Endodermal cell (in vitro differentiated cells): ENCODE measurements around the gene OSBPL5. TPM values are rescaled to one million over a fixed set of nuclear protein-coding genes. Genes with fewer than 3 reads are reported as not detected.

Source experiments
- DNase-seq: peaks from one replicate; pipeline ENCODE4 v3.0.0-alpha.2; 2017
- H3K27ac ChIP-seq: 2 replicates; pipeline ENCODE4 v1.5.1; 2013; ENCODE audit warnings: mild to moderate bottlenecking, low read depth, low read length, moderate library complexity
- H3K27me3 ChIP-seq: 2 replicates; pipeline ENCODE4 v1.6.1; 2013; ENCODE audit warnings: mild to moderate bottlenecking, low read length, moderate library complexity; ENCODE audit not compliant: insufficient read depth, control insufficient read depth, poor library complexity, severe bottlenecking
- H3K36me3 ChIP-seq: 2 replicates; pipeline ENCODE4 v1.7.0; 2013; ENCODE audit warnings: mild to moderate bottlenecking, low read length, moderate library complexity; ENCODE audit not compliant: control insufficient read depth, insufficient read depth
- H3K4me1 ChIP-seq: one replicate; pipeline ENCODE4 v1.7.0; 2013; ENCODE audit warnings: low read length; ENCODE audit not compliant: control insufficient read depth, insufficient read depth
- H3K4me3 ChIP-seq: 2 replicates; pipeline ENCODE4 v1.5.1; 2013; ENCODE audit warnings: mild to moderate bottlenecking, low read length, moderate library complexity
- H3K9ac ChIP-seq: 2 replicates; pipeline ENCODE4 v1.6.1; 2013; ENCODE audit warnings: mild to moderate bottlenecking, low read length, moderate library complexity; ENCODE audit not compliant: poor library complexity, severe bottlenecking; ENCODE audit errors: extremely low read depth
- H3K9me3 ChIP-seq: 2 replicates; pipeline ENCODE4 v1.6.1; 2013; ENCODE audit warnings: mild to moderate bottlenecking, low read length, moderate library complexity; ENCODE audit not compliant: control insufficient read depth
- H3K27ac Mint-ChIP-seq: 2 replicates; pipeline ENCODE4 v1.8.0; 2020; ENCODE audit warnings: mixed read lengths
- H3K27me3 Mint-ChIP-seq: 2 replicates; pipeline ENCODE4 v1.8.0; 2021; ENCODE audit warnings: mild to moderate bottlenecking, mixed read lengths; ENCODE audit not compliant: insufficient read depth
- H3K36me3 Mint-ChIP-seq: 2 replicates; pipeline ENCODE4 v1.8.0; 2020; ENCODE audit warnings: low read depth, mixed read lengths
- H3K4me1 Mint-ChIP-seq: 2 replicates; pipeline ENCODE4 v1.8.0; 2020; ENCODE audit warnings: mixed read lengths
- H3K4me3 Mint-ChIP-seq: 2 replicates; pipeline ENCODE4 v1.8.0; 2020; ENCODE audit warnings: mild to moderate bottlenecking, moderate library complexity, mixed read lengths
- H3K9me3 Mint-ChIP-seq: 2 replicates; pipeline ENCODE4 v1.8.0; 2020; ENCODE audit warnings: mild to moderate bottlenecking, mixed read lengths
- CTCF ChIP-seq: fragments of 200-600 bp; sonication (generic); conservative IDR thresholded peaks from 2 replicates; pipeline ENCODE4 v1.5.0; 2021; ENCODE audit warnings: antibody characterized with exemption, mild to moderate bottlenecking
- WGBS, 2 experiments: methylation state at CpG; one replicate each; pipeline versions ENCODE4 v1.1.5 to v1.1.7; 2013; ENCODE audit warnings: missing lambda C conversion rate in 2 of 2, mixed read lengths in 1 of 2; ENCODE audit not compliant: insufficient coverage in 1 of 2, insufficient read length in 1 of 2; 5-methylcytosine and 5-hydroxymethylcytosine counted together
- total RNA-seq, 2 donors: library from RNA; stranded (reverse); fragmentation: NEBNext Ultra II Directional in 1 of 2; extraction: Animal tissue kit (Norgen Biotek cat#: 25700) in 1 of 2; gene quantifications; 2 replicates in 1 of 2; 3 replicates in 1 of 2; pipeline ENCODE4 v1.2.1, GENCODE V29; 2021

The OSBPL5 gene
- total RNA-seq, 2 donors from 2014 or later, result 1.2 to 4.8 TPM

- H3K27ac Mint-ChIP-seq, result peak overlapping the region; percentile 64
- no peak for DNase-seq
- H3K9ac ChIP-seq, result no peak overlapping the region
Observed at GRCh38 chr11:3043315-3043871, 121.7 kb downstream of the OSBPL5 start.

GRCh38 chr11:3042496-3043314, 122.4 kb downstream of the OSBPL5 start:
- TF ChIP-seq CTCF, result no peak
- no peak overlapping the region for H3K4me3 Mint-ChIP-seq
- H3K27me3 ChIP-seq, result no peaks in the 10 kb centered on the region
- no peak overlapping the region for H3K9ac ChIP-seq
- H3K27me3 Mint-ChIP-seq, result no peaks in the 10 kb centered on the region
- H3K36me3 Mint-ChIP-seq, result peaks cover 51% of the 10 kb centered on the region
- WGBS, 2 experiments, result 84 to 93% methylated on average over 7 to 11 of the region's 11 CpGs
- H3K27ac ChIP-seq, result no peak overlapping the region
- H3K4me1 ChIP-seq, result no peaks in the 10 kb centered on the region
- H3K4me1 Mint-ChIP-seq, result no peaks in the 10 kb centered on the region
- H3K36me3 ChIP-seq, result peaks cover 53% of the 10 kb centered on the region
- H3K9me3 ChIP-seq, result no peaks in the 10 kb centered on the region
- DNase-seq, result no peak
- no peaks in the 10 kb centered on the region for H3K9me3 Mint-ChIP-seq
- H3K27ac Mint-ChIP-seq, result peak overlapping the region; percentile 27
- H3K4me3 ChIP-seq, result no peak overlapping the region

More at GRCh38 chr11:3043315-3043871, 121.7 kb downstream of the OSBPL5 start:
- no peaks in the 10 kb centered on the region for H3K9me3 ChIP-seq
- Mint-ChIP-seq H3K27me3 (no peaks in the 10 kb centered on the region), H3K36me3 (peaks cover 46% of the 10 kb centered on the region), H3K4me1 (no peaks in the 10 kb centered on the region), H3K9me3 (no peaks in the 10 kb centered on the region), H3K4me3 (no peak overlapping the region)
- TF ChIP-seq CTCF, result no peak
- H3K27ac ChIP-seq, result no peak overlapping the region
- H3K4me3 ChIP-seq, result no peak overlapping the region
- no peaks in the 10 kb centered on the region for H3K27me3 ChIP-seq
- H3K36me3 ChIP-seq, result peaks cover 46% of the 10 kb centered on the region
- 93 to 95% methylated on average over 11 to 16 of the region's 16 CpGs for WGBS, 2 experiments
- no peaks in the 10 kb centered on the region for H3K4me1 ChIP-seq

GRCh38 chr11:3041699-3042441, 123.2 kb downstream of the OSBPL5 start:
- Mint-ChIP-seq H3K36me3 (peaks cover 58% of the 10 kb centered on the region), H3K4me1 (no peaks in the 10 kb centered on the region), H3K27me3 (no peaks in the 10 kb centered on the region), H3K9me3 (no peaks in the 10 kb centered on the region), H3K4me3 (no peak overlapping the region), H3K27ac (peak overlapping the region; percentile 27)
- Histone ChIP-seq H3K4me1 (no peaks in the 10 kb centered on the region), H3K9ac (no peak overlapping the region), H3K27ac (no peak overlapping the region), H3K9me3 (no peaks in the 10 kb centered on the region), H3K27me3 (no peaks in the 10 kb centered on the region), H3K36me3 (peaks cover 58% of the 10 kb centered on the region), H3K4me3 (no peak overlapping the region)
- DNase-seq, result no peak
- no peak for TF ChIP-seq CTCF
- WGBS, 2 experiments, result 94 to 97% methylated on average over 16 to 17 of the region's 17 CpGs
